ENCODE data around the gene HRH4. TPM values are rescaled to one million over a fixed set of nuclear protein-coding genes. Genes with fewer than 3 reads are reported as not detected.

HRH4 gene
- total RNA-seq, 1 donor from 2014 or later: 0.07 TPM

DNA sequence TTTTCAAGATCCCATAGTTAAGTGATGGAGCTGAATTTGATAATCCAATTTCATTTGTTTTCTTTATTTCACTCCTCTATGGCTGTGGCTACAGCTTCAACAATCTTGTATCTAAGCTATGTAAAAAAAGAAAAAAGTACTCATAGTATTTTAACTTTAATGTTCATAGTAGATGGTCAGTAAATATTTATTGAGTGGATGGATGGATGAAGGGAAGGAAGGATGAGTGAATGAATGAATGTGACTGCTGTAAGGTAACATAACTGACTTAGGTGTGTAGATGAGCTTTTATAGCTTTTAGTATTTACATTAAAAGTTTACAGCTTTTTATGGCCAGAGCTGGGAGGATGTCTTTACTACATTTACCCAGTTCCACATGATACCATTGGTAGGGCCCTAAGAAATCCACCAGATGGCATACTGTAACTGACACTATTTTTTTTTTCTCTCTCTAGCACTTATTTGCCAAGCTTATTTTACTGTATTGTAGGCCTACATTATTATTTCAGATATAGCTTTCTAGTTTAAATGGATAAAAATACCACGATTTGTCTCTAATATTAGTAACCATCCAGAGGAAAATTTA is 13.4 kb upstream of the HRH4 start:
- H3K36me3 Mint-ChIP-seq (ENCODE audit: low read depth): peaks cover 11% of the 10 kb centered on the region
- no peak overlapping the region for H3K27ac Mint-ChIP-seq (ENCODE audit: unreplicated experiment)
- no peaks in the 10 kb centered on the region for H3K9me3 Mint-ChIP-seq
- no peak overlapping the region for H3K4me3 Mint-ChIP-seq
- no peaks in the 10 kb centered on the region for H3K4me1 Mint-ChIP-seq
- H3K27me3 Mint-ChIP-seq (ENCODE audit: low read depth): no peaks in the 10 kb centered on the region
- TF ChIP-seq, protein P1, sequence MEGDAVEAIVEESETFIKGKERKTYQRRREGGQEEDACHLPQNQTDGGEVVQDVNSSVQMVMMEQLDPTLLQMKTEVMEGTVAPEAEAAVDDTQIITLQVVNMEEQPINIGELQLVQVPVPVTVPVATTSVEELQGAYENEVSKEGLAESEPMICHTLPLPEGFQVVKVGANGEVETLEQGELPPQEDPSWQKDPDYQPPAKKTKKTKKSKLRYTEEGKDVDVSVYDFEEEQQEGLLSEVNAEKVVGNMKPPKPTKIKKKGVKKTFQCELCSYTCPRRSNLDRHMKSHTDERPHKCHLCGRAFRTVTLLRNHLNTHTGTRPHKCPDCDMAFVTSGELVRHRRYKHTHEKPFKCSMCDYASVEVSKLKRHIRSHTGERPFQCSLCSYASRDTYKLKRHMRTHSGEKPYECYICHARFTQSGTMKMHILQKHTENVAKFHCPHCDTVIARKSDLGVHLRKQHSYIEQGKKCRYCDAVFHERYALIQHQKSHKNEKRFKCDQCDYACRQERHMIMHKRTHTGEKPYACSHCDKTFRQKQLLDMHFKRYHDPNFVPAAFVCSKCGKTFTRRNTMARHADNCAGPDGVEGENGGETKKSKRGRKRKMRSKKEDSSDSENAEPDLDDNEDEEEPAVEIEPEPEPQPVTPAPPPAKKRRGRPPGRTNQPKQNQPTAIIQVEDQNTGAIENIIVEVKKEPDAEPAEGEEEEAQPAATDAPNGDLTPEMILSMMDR (conservative IDR thresholded peaks at IDR 0.05): no peak
- DNase-seq (ENCODE audit: low read depth, low spot score): no peak

DNA sequence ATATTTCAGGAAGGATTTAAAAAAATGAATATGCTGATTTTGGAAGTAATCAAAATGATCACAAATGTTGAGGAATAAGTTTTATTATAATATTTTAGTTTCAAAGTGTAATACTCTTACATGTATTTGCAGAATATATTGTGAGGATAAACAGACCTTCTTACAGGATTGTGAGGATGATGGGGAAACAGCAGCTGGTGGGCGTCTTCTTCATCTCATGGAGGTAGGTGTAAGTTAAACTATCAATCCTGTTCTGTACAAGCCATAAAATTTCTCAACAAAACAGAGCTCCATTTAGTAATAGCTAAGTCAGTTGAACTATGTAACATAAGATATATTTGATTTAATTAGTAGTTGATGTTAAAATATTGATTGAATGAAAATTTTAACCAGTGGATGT is 12.5 kb upstream of the HRH4 start:
- Mint-ChIP-seq H3K36me3 (ENCODE audit: low read depth) (peaks cover 11% of the 10 kb centered on the region), H3K9me3 (no peaks in the 10 kb centered on the region), H3K4me1 (no peaks in the 10 kb centered on the region), H3K27me3 (ENCODE audit: low read depth) (no peaks in the 10 kb centered on the region), H3K27ac (ENCODE audit: unreplicated experiment) (no peak overlapping the region), H3K4me3 (no peak overlapping the region)
- DNase-seq (ENCODE audit: low read depth, low spot score): no peak
- TF ChIP-seq, protein P1 (conservative IDR thresholded peaks at IDR 0.05): no peak

DNA sequence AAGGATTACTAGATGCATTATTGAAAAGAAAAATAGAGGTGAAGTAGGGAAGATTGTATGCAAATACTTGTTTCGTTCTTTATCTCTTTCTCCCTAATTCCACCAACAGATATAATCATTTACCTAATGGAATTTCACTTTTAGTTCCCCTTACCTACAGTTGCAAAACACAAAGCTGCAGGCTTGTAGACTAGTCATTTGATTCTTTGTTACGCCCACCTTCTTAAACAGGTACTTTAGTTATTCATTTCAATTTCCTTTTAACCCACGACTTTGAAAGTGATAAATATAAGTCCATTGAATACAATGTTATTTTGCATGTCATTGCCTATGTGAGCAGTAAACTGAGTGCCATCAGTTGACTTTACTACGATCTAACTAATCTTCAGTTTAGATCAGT is 3.9 kb upstream of the HRH4 start:
- Mint-ChIP-seq H3K27ac (ENCODE audit: unreplicated experiment) (no peak overlapping the region), H3K27me3 (ENCODE audit: low read depth) (no peaks in the 10 kb centered on the region), H3K9me3 (no peaks in the 10 kb centered on the region), H3K4me1 (no peaks in the 10 kb centered on the region), H3K36me3 (ENCODE audit: low read depth) (peaks cover 14% of the 10 kb centered on the region), H3K4me3 (no peak overlapping the region)
- DNase-seq (ENCODE audit: low read depth, low spot score): no peak
- TF ChIP-seq, protein P1 (conservative IDR thresholded peaks at IDR 0.05): no peak

DNA sequence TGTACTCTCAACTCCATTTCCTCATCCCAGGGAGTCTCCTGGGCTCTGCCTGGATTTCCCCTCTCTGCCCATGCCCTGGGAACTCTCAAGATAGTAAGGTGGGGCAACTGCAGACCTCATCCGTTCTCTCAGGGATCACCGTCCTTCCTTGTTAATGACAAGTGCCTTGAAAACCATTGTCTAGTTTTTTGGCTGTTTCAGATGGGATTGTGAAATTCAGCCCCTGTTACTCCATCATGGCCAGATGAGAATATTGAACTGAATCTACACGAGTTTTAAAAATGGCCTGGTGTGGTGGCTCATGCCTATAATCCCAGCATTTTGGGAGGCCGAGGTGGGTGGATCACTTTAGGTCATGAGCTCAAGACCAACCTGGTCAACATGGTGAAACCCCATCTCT is 665 bp upstream of the HRH4 start:
- peaks cover 5% of the 10 kb centered on the region for H3K4me1 Mint-ChIP-seq
- no peak for DNase-seq (ENCODE audit: low read depth, low spot score)
- no peaks in the 10 kb centered on the region for H3K9me3 Mint-ChIP-seq
- TF ChIP-seq, protein P1 (conservative IDR thresholded peaks at IDR 0.05): no peak
- H3K4me3 Mint-ChIP-seq: no peak overlapping the region
- H3K27me3 Mint-ChIP-seq (ENCODE audit: low read depth): no peaks in the 10 kb centered on the region
- H3K27ac Mint-ChIP-seq (ENCODE audit: unreplicated experiment): no peak overlapping the region
- H3K36me3 Mint-ChIP-seq (ENCODE audit: low read depth): peaks cover 8% of the 10 kb centered on the region

DNA sequence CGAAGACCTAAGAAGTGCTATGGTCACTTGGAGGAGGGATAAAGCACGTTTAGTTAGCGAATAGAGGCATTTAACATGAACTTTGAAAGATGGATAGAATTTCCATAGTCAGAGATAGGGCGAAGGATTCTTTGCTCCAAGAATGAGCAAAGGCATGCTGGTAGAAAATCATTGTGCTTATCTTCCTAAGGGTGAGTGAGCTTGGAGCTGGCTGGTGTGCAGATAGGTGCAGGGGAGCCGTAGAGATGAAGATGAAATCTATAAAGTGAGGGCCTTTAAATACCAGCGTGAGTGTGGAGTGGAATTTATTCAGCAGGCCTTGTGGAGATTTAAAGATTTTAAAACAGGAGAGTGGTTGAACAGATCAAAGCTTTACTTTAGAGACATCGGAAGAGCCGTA is 1.6 kb downstream of the HRH4 start:
- Mint-ChIP-seq H3K27ac (ENCODE audit: unreplicated experiment) (no peak overlapping the region), H3K4me3 (no peak overlapping the region)

More for the DNA sequence above, 1.6 kb downstream of the HRH4 start:
- no peaks in the 10 kb centered on the region for H3K9me3 Mint-ChIP-seq
- peaks cover 5% of the 10 kb centered on the region for H3K36me3 Mint-ChIP-seq (ENCODE audit: low read depth)
- peaks cover 5% of the 10 kb centered on the region for H3K4me1 Mint-ChIP-seq
- TF ChIP-seq, protein P1 (conservative IDR thresholded peaks at IDR 0.05): no peak
- no peak for DNase-seq (ENCODE audit: low read depth, low spot score)
- no peaks in the 10 kb centered on the region for H3K27me3 Mint-ChIP-seq (ENCODE audit: low read depth)

Measured in neural crest cell (in vitro differentiated cells).